ACC112 (cell line): Measurements from ENCODE around the gene SP6.

ENCODE experiments used
- H2AFZ ChIP-seq: fragments of 200-600 bp; sonication (generic); one replicate; pipeline ENCODE4 v1.6.0; 2017; ENCODE audit warnings: antibody characterized with exemption, low read length; ENCODE audit not compliant: unreplicated experiment
- H3K27ac ChIP-seq: fragments of 200-600 bp; sonication (generic); 2 replicates; pipeline ENCODE4 v1.5.1; 2014; ENCODE audit warnings: low read depth, mild to moderate bottlenecking, antibody characterized with exemption, low read length, moderate library complexity
- H3K27me3 ChIP-seq: fragments of 200-600 bp; sonication (generic); 2 replicates; pipeline ENCODE4 v1.6.1; 2014; ENCODE audit warnings: mild to moderate bottlenecking, antibody characterized with exemption, low read length, moderate library complexity, mixed read lengths; ENCODE audit not compliant: insufficient read depth
- H3K36me3 ChIP-seq: fragments of 200-600 bp; sonication (generic); 2 replicates; pipeline ENCODE4 v1.6.1; 2016; ENCODE audit warnings: mild to moderate bottlenecking, antibody characterized with exemption, low read length, moderate library complexity, mixed read lengths; ENCODE audit not compliant: insufficient read depth
- H3K4me1 ChIP-seq: fragments of 200-600 bp; sonication (generic); one replicate; pipeline ENCODE4 v1.6.1; 2016; ENCODE audit warnings: low read length, mixed read lengths; ENCODE audit not compliant: insufficient read depth, unreplicated experiment, control insufficient read depth
- H3K4me3 ChIP-seq: fragments of 200-600 bp; sonication (generic); 2 replicates; pipeline ENCODE4 v1.5.1; 2014; ENCODE audit warnings: mild to moderate bottlenecking, low read depth, low read length
- H3K79me2 ChIP-seq: fragments of 200-600 bp; sonication (generic); one replicate; pipeline ENCODE4 v1.6.0; 2016; ENCODE audit warnings: low read length; ENCODE audit not compliant: control insufficient read depth, unreplicated experiment, insufficient read depth

SP6 gene

DNA sequence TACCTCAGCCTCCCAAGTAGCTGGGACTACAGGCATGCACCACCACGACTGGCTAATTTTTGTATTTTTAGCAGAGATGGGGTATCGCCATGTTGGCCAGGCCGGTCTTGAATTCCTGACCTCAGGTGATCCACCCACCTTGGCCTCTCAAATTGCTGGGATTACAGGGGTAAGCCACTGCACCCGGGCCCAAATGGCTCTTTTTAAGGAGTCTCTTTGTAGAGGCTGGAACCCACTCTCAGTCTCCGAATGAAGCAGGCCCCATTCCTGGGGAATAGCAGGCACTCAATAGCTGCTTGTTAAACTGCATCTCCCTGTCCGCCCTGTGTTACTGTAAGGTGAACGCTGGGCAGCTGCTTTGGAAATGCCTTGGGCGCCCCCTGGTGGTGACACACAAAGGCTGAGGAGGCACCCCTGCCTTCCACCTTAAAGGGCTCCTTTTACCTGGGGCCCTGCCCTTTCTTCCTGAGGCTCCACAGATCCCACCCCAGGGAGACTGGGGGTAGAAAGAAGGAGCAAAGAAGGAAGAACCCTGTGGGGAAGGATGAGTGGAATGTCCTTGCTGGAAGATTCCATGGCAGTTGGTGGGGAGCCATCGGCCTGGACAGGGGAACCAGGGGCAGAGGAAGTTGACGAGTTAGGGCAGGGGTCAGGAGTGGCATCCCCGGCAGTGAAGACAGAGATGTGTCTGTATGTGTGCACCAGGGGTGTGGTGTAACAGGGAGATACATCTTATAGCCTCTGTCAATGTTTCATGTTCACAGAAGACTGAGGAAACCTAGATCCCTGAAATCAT, 39.0 kb upstream of the SP6 start:
- peaks cover 7% of the 10 kb centered on the region for H3K4me1 ChIP-seq
- peaks cover 1% of the 10 kb centered on the region for H3K79me2 ChIP-seq
- no peak overlapping the region for H3K4me3 ChIP-seq
- H3K36me3 ChIP-seq: no peaks in the 10 kb centered on the region
- no peaks in the 10 kb centered on the region for H3K27me3 ChIP-seq
- H2AFZ ChIP-seq: no peak overlapping the region
- H3K27ac ChIP-seq: no peak overlapping the region

DNA sequence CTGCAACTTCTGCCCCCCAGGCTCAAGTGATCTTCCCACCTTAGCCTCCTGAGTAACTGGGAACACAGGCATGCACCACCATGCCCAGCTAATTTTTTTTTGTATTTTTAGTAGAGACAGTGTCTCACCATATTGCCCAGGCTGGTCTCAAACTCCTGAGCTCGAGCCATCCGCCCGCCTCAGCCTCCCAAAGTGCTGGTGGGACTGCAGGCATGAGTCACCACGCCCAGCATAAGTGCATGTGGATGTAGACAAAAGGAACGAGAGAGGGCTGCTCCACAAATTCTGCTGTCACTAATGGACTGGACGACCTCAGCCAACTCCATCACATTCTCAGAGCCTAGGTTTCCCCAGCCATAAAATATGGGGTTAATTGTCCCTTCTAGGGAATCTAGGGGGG, 37.3 kb upstream of the SP6 start:
- Histone ChIP-seq H3K4me1 (no peaks in the 10 kb centered on the region), H3K36me3 (no peaks in the 10 kb centered on the region), H3K27ac (no peak overlapping the region), H2AFZ (no peak overlapping the region), H3K4me3 (no peak overlapping the region), H3K79me2 (no peaks in the 10 kb centered on the region), H3K27me3 (no peaks in the 10 kb centered on the region)

- H3K27ac ChIP-seq: no peak overlapping the region
Observed at GRCh38 chr17:47884905-47885730, 34.2 kb upstream of the SP6 start.

GRCh38 chr17:47884427-47884740, 33.4 kb upstream of the SP6 start:
- Histone ChIP-seq H3K27me3 (no peaks in the 10 kb centered on the region), H3K79me2 (no peaks in the 10 kb centered on the region), H3K27ac (no peak overlapping the region), H2AFZ (no peak overlapping the region), H3K4me1 (peaks cover 9% of the 10 kb centered on the region), H3K36me3 (no peaks in the 10 kb centered on the region), H3K4me3 (no peak overlapping the region)

More at GRCh38 chr17:47884905-47885730, 34.2 kb upstream of the SP6 start:
- Histone ChIP-seq H3K4me1 (peaks cover 9% of the 10 kb centered on the region), H2AFZ (no peak overlapping the region), H3K4me3 (no peak overlapping the region), H3K79me2 (no peaks in the 10 kb centered on the region), H3K36me3 (no peaks in the 10 kb centered on the region), H3K27me3 (no peaks in the 10 kb centered on the region)

DNA sequence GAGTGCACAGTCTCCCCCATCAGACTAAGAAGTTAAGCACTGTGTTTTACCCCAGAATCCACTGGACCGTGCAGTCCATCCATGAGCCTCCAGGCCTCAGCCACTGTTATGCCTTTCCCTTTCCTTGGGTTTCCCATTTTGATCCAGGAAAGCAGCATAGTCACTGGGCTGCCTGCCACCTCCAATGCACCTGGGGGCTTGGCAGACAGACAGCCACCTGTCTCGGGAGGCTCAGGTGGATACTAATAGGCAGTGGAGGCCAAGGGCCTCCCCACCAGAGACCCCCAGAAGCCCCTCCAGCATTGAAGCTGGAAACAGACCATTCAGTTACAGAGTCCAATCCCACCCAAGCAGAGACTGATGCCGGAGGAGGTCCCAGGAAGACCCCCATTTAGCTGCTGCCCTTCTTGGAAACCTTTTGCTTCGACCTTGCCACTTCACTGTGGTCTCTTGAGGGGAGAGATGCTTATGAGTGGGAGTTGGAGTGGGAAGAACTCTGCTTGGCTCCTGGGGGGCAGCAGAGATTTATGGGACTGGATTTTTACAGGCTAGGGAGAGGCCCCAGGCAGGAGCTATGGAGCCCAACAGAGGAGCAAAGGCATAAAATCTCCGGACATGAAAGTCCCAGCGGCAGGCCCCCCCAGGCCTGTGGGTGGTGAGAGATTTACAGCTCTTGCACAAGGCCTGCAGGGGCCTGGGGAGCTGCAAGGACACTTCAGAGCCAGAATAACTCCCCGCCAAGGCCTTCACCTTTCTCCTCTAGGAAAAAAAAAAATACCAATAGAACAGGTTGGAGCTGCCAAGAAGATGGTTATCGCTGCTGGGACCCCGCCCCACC, 32.8 kb upstream of the SP6 start:
- no peak overlapping the region for H2AFZ ChIP-seq
- no peaks in the 10 kb centered on the region for H3K36me3 ChIP-seq
- peaks cover 13% of the 10 kb centered on the region for H3K4me1 ChIP-seq
- no peak overlapping the region for H3K27ac ChIP-seq
- no peaks in the 10 kb centered on the region for H3K27me3 ChIP-seq
- no peaks in the 10 kb centered on the region for H3K79me2 ChIP-seq
- H3K4me3 ChIP-seq: no peak overlapping the region

DNA sequence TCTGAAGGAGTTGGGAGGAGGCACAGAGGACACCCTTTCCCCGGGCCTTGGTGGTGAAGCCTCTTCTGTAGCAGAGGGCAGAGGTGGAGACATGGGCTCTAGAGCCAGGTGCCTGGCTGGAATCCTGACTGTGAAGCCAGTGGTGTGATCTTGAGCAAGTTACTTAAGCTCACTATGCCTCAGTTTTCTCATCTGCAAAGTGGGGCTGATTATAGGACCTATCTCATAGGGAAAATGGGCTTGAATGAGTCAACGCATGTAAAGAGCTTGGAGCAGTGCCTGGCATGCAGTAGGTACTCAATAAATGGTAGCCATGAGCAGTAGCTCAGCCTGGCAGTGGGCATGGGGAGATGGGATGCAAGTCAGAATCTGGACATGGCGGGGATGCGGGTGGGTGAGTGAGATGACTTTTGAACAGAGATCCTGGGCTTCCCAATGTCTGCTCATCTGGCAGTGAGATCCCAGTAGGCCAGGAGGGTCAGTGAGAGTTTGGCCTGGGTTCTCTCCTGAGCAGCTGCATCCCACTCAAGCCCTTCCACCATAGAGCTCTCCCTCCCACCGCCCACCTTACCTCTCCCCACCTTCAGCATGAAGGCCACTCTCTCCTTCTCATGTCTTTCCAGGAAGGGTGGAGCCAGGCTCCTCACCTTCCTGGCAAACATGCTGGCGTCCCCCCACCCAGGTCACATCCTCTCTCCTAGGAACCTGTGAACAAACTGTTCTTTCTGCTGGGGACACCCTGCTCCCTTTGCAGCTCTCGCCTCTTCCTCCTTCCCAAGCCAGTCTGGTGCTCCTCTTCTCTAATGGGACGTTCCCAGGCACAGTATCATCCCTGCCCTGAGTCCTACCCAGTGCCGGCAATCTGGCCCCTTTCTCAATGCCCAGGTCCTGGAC, 32.0 kb upstream of the SP6 start:
- Histone ChIP-seq H3K79me2 (no peaks in the 10 kb centered on the region), H3K4me3 (peak overlapping the region; percentile 27), H2AFZ (no peak overlapping the region), H3K4me1 (peaks cover 22% of the 10 kb centered on the region), H3K27me3 (no peaks in the 10 kb centered on the region), H3K27ac (peak overlapping the region; percentile 58), H3K36me3 (no peaks in the 10 kb centered on the region)

DNA sequence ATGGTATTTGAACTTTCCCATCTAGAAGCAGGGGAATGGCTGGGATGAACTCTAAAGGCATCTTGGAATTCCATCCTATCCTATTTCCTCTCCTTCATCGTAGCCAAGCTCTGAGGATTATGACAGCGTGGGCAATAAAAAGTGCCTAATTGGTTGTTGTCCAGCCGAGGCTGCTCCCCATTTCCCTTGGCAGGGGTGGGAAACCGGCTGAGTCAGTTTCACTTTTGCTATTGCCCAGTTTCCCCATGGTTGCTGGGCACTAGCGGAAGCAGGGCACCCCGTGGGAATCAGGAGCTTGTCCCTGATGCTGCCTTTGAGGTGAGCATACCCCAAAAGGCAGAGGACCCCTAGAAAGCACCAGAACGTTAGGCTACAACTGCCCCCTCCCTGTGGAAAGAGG, 31.3 kb upstream of the SP6 start:
- Histone ChIP-seq H3K79me2 (no peaks in the 10 kb centered on the region), H3K27ac (peak overlapping the region; percentile 58), H3K27me3 (no peaks in the 10 kb centered on the region), H3K36me3 (no peaks in the 10 kb centered on the region), H3K4me3 (peak overlapping the region; percentile 27), H3K4me1 (peaks cover 23% of the 10 kb centered on the region), H2AFZ (peak overlapping the region; percentile 28)

DNA sequence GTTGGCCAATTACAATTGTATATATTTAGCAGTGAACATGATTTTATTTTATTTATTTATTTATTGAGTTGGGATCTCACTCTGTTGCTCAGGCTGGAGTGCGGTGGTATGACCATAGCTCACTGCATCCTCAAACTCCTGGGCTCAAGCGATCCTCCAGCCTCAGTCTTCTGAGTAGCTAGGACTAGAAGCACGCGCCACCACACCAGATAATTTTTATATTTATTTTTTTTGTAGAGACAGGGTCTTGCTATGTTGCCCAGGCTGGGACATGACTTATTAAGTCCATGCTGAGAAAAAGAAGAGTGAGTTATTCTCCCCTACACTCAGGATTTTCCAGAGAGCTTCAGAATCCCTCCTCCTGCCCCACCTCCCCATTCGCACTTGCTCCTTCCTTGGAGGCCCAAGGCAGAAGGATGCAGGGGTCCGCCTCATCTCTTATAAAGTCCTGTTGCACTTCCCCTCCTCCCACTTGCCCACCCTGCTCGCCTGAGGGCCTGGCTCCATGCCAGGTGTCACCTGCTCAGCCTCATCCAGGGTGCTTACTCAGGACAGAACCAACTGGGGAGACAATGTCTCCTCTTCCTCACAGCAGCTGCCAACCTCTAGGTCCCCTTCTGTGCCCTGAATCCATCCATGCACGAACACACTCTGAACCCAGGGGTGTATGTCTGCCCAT, 29.0 kb upstream of the SP6 start:
- Histone ChIP-seq H3K4me3 (no peak overlapping the region), H3K79me2 (no peaks in the 10 kb centered on the region), H2AFZ (no peak overlapping the region), H3K36me3 (no peaks in the 10 kb centered on the region), H3K27me3 (peaks cover under 1% of the 10 kb centered on the region; the same call in 1 of the 2 replicates), H3K27ac (no peak overlapping the region), H3K4me1 (peaks cover 26% of the 10 kb centered on the region)

DNA sequence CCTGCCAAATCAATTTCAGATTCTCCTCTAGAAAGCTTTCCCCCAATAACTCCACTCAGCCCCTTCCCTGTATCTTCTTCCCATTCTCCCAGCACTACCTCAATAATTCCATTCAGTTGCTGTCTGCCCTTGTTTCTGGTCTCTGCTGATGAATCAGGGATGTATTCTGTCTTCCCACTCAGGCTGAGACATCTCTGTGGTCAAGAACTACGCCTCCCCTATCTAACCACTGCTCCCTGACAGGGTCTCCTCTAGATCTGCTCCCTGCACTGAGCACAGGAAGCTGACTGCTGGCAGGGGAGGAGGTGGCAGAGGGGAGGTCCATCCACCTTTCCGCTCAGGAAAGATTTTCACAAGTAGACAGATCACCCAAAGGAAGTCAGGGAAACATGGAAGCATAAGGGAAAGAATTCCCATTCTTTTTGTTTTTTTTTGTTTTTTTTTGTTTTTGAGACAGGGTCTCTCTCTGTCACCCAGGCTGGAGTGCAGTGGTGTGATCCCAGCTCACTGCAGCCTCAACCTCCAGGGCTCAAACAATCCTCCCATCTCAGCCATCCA, 28.1 kb upstream of the SP6 start:
- Histone ChIP-seq H3K4me3 (no peak overlapping the region), H3K36me3 (no peaks in the 10 kb centered on the region), H3K79me2 (no peaks in the 10 kb centered on the region), H3K4me1 (peaks cover 26% of the 10 kb centered on the region), H2AFZ (no peak overlapping the region), H3K27ac (no peak overlapping the region), H3K27me3 (peaks cover 6% of the 10 kb centered on the region)
